ENCODE results near the gene ZNF578.
A peak's percentile ranks its signal among the peaks of the same experiment; 100 is the strongest.
"Not testable (repeated sequence)": the region's sequence is repeated elsewhere in the genome, so short reads cannot be mapped to it uniquely, and the experiment has no call there.

Gene ZNF578

GRCh38 chr19:52518646-52519045, 65.3 kb downstream of the ZNF578 start:
- DNase-seq: no peak

GRCh38 chr19:52519175-52519574, 65.8 kb downstream of the ZNF578 start:
- not testable (repeated sequence) for DNase-seq

- DNase-seq: no peak
Observed at GRCh38 chr19:52520013-52520412, 66.7 kb downstream of the ZNF578 start.

- DNase-seq: no peak
Observed at GRCh38 chr19:52522551-52522950, 69.2 kb downstream of the ZNF578 start.

- DNase-seq: no peak
Observed at GRCh38 chr19:52524086-52524485, 70.7 kb downstream of the ZNF578 start.

- peak; percentile 96 to 98 for DNase-seq
Observed at GRCh38 chr19:52527134-52527955, 74.0 kb downstream of the ZNF578 start, which contains the start of gene ZNF808. Gene ZNF808 (plus strand): TSS chr19:52527668. CDS start chr19:52543285, 15,617 bp downstream.

- no peak for DNase-seq
Observed at GRCh38 chr19:52527956-52528351, 74.6 kb downstream of the ZNF578 start.

- DNase-seq: no peak
Observed at GRCh38 chr19:52532480-52532879, 79.1 kb downstream of the ZNF578 start.

GRCh38 chr19:52533901-52534300, 80.5 kb downstream of the ZNF578 start:
- DNase-seq: no peak

- DNase-seq: peak in 1 of 2 donors; percentile 13
Observed at GRCh38 chr19:52535385-52535770, 82.0 kb downstream of the ZNF578 start.

GRCh38 chr19:52535771-52536447, 82.6 kb downstream of the ZNF578 start:
- DNase-seq: peak; percentile 93 to 95

- peak; percentile 40 to 55 for DNase-seq
Observed at GRCh38 chr19:52536448-52536800, 83.1 kb downstream of the ZNF578 start.

GRCh38 chr19:52538815-52539214, 85.5 kb downstream of the ZNF578 start:
- DNase-seq: not testable (repeated sequence)

GRCh38 chr19:52541176-52541575, 87.8 kb downstream of the ZNF578 start:
- not testable (repeated sequence) for DNase-seq

GRCh38 chr19:52541608-52542007, 88.3 kb downstream of the ZNF578 start:
- no peak for DNase-seq

- not testable (repeated sequence) for DNase-seq
Observed at GRCh38 chr19:52542541-52542940, 89.2 kb downstream of the ZNF578 start.

GRCh38 chr19:52542984-52543664, 89.8 kb downstream of the ZNF578 start:
- DNase-seq: peak; percentile 5 to 26

GRCh38 chr19:52554216-52554971, 101.0 kb downstream of the ZNF578 start:
- no peak for DNase-seq

GRCh38 chr19:52557231-52557995, 104.1 kb downstream of the ZNF578 start:
- no peak for DNase-seq

- DNase-seq: not testable (repeated sequence)
Observed at GRCh38 chr19:52558732-52559445, 105.5 kb downstream of the ZNF578 start.

- not testable (repeated sequence) for DNase-seq
Observed at GRCh38 chr19:52561611-52562010, 108.3 kb downstream of the ZNF578 start.

All from stimulated activated CD4-positive, alpha-beta T cell treated with anti-CD3 and anti-CD28 coated beads, Interleukin-2, amount 100 ng/mL, for 24 hours (primary cell).